Measurements from ENCODE around the gene NAV2.

NAV2 gene

GRCh38 chr11:19795082-19795481 lies 82.4 kb downstream of the NAV2 start:
- TF ChIP-seq, protein P1, sequence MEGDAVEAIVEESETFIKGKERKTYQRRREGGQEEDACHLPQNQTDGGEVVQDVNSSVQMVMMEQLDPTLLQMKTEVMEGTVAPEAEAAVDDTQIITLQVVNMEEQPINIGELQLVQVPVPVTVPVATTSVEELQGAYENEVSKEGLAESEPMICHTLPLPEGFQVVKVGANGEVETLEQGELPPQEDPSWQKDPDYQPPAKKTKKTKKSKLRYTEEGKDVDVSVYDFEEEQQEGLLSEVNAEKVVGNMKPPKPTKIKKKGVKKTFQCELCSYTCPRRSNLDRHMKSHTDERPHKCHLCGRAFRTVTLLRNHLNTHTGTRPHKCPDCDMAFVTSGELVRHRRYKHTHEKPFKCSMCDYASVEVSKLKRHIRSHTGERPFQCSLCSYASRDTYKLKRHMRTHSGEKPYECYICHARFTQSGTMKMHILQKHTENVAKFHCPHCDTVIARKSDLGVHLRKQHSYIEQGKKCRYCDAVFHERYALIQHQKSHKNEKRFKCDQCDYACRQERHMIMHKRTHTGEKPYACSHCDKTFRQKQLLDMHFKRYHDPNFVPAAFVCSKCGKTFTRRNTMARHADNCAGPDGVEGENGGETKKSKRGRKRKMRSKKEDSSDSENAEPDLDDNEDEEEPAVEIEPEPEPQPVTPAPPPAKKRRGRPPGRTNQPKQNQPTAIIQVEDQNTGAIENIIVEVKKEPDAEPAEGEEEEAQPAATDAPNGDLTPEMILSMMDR (IDR thresholded peaks at IDR 0.05; ENCODE audit: control extremely low read depth, extremely low read depth, low read depth, missing control alignments), result no peak
- CTCF ChIA-PET, result interaction anchor here (1.6 kb wide), 2 partner anchors 9 to 12 kb away, joined by 3 to 5 read pairs; no protein-coding TSS in a partner anchor
- POLR2A ChIA-PET, result no interaction called here
- DNase-seq (ENCODE audit: extremely low spot score), result no peak

GRCh38 chr11:19800162-19800561 lies 87.5 kb downstream of the NAV2 start:
- no peak for DNase-seq (ENCODE audit: extremely low spot score)
- TF ChIP-seq, protein P1 (IDR thresholded peaks at IDR 0.05; ENCODE audit: control extremely low read depth, extremely low read depth, low read depth, missing control alignments), result no peak
- CTCF ChIA-PET, result interaction anchor here (0.9 to 1.5 kb wide), 2 partner anchors 32 to 237 kb away, joined by 3 to 4 read pairs; no protein-coding TSS in a partner anchor
- POLR2A ChIA-PET, result no interaction called here

DNA sequence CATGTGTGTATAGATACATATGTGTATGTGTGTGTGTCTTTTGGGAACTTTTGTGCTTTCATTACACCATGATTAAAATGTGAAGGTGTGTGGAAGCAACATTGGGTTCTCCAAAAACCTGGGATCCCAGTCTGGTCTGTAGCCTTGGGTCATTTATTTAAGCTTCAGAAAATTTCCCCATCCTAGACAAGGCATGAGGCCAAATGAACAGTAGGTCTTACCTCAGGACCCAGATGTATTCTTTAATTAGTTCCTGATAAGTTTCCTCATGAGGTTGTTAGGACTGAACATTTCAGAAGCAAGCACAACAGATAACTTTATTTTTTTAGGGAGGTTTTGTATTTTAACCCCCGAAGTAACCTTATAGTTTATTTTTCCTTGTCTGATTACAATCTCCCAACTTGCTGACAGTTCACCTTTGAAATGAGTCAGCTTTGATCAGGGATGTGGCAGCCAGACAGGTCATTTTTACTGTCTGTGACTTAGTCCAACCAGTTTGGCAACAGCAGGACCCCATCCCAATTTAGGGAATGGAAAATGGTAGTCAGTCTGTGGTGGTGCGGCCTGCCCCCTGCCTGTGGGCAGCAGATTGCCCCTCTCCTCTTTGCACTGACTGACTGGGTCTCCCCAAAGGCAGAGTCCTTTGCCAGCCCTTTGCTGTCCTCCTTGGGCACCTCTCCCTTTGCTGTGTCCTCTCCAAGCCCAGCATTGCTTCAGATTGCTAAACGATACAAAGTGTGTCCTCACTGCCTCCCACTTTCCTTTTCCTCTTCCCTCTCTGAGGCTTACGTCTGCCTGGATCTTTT lies 88.3 kb downstream of the NAV2 start:
- DNase-seq (ENCODE audit: extremely low spot score), result no peak
- ChIA-PET POLR2A (no interaction called here), CTCF (interaction anchor here (0.9 to 1.5 kb wide), 2 partner anchors 31 to 237 kb away, joined by 3 to 4 read pairs; no protein-coding TSS in a partner anchor)
- TF ChIP-seq, protein P1 (IDR thresholded peaks at IDR 0.05; ENCODE audit: control extremely low read depth, extremely low read depth, low read depth, missing control alignments), result no peak

GRCh38 chr11:19802773-19803293 lies 90.2 kb downstream of the NAV2 start:
- ChIA-PET CTCF (interaction anchor here (1.7 kb wide), 1 partner anchor 13 kb away, joined by 4 read pairs; no protein-coding TSS in a partner anchor), POLR2A (no interaction called here)
- TF ChIP-seq, protein P1 (IDR thresholded peaks at IDR 0.05; ENCODE audit: control extremely low read depth, extremely low read depth, low read depth, missing control alignments), result no peak
- DNase-seq (ENCODE audit: extremely low spot score), result no peak

DNA sequence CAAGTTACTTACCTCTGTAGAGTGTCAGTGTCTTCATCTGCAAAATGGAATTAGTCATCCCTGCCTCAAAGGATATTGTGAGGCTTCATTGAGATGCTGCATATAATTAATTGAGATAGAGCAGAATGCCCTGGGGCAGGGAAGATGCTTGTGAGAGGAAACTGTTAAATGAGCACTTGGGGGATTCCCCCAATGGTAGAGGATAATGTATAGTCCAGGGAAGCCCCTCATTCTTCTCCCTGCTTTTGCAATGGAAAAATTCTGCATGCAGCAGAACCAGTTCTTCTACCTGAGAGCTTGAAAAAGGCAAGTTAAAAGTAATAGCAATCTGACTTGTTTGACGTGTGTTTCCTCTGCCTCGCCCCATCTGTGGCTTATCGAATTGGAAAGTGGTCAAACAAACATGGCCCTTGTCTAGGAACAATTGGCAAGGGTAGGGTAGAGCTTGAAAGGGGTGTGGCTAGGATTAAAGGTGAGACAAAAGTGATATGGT lies 90.9 kb downstream of the NAV2 start:
- POLR2A ChIA-PET, result no interaction called here
- CTCF ChIA-PET, result interaction anchor here (1.7 kb wide), 1 partner anchor 12 kb away, joined by 4 read pairs; no protein-coding TSS in a partner anchor
- TF ChIP-seq, protein P1 (IDR thresholded peaks at IDR 0.05; ENCODE audit: control extremely low read depth, extremely low read depth, low read depth, missing control alignments), result no peak
- no peak for DNase-seq (ENCODE audit: extremely low spot score)

- TF ChIP-seq, protein P1 (IDR thresholded peaks at IDR 0.05; ENCODE audit: control extremely low read depth, extremely low read depth, low read depth, missing control alignments), result no peak
- CTCF ChIA-PET, result interaction anchor here (2.1 kb wide), 1 partner anchor 98 kb away, joined by 6 read pairs; no protein-coding TSS in a partner anchor
- POLR2A ChIA-PET, result no interaction called here
- no peak for DNase-seq (ENCODE audit: extremely low spot score)
Observed at GRCh38 chr11:19805376-19805775, 92.7 kb downstream of the NAV2 start.

All from GM10248 (cell line).